GM13976 (cell line): Measurements from ENCODE around the gene AVPI1.

Source experiments
- DNase-seq: peaks from one replicate; pipeline ENCODE4 v3.0.0; 2012; ENCODE audit warnings: low spot score
- CTCF ChIP-seq: IDR thresholded peaks from 2 replicates; pipeline ENCODE4 v1.5.1; 2012; ENCODE audit warnings: borderline replicate concordance, mild to moderate bottlenecking; ENCODE audit not compliant: insufficient read depth; ENCODE audit errors: extremely low read depth, missing control alignments, control extremely low read depth
- in situ Hi-C: fragments of 300-500 bp; cut with MboI; formaldehyde crosslinking; loops from one replicate; pipeline ENCODE4 v1.12.0; 2022; ENCODE audit warnings: low sequenced_read_pairs, mixed read lengths, inconsistent platforms; ENCODE audit not compliant: unreplicated experiment

Gene AVPI1

GRCh38 chr10:97679594-97679993 lies 7.4 kb downstream of the AVPI1 start:
- in situ Hi-C loops, result no loop called here
- TF ChIP-seq CTCF, result no peak
- no peak for DNase-seq

GRCh38 chr10:97676770-97677581 lies 10.1 kb downstream of the AVPI1 start:
- TF ChIP-seq CTCF, result peak; percentile 80
- peak; percentile 80 for DNase-seq
- in situ Hi-C loops, result no loop called here

- no peak for DNase-seq
- no peak for TF ChIP-seq CTCF
- in situ Hi-C loops, result no loop called here
Observed at GRCh38 chr10:97675222-97675621, 11.8 kb downstream of the AVPI1 start.

GRCh38 chr10:97673736-97674525 lies 13.1 kb downstream of the AVPI1 start:
- TF ChIP-seq CTCF, result no peak
- DNase-seq, result no peak
- in situ Hi-C loops, result no loop called here

- in situ Hi-C loops, result no loop called here
- no peak for TF ChIP-seq CTCF
- DNase-seq, result no peak
Observed at GRCh38 chr10:97669571-97669970, 17.5 kb downstream of the AVPI1 start.

GRCh38 chr10:97667463-97667862 lies 19.6 kb downstream of the AVPI1 start:
- in situ Hi-C loops, result no loop called here
- no peak for TF ChIP-seq CTCF
- DNase-seq, result no peak
